Choroid plexus epithelial cell (primary cell): ENCODE measurements around the gene TMEM88.

Experiments used
- DNase-seq: peaks from one replicate; pipeline ENCODE4 v3.0.0-alpha.2; 2010; ENCODE audit warnings: low read depth
- H3K4me3 ChIP-seq: 2 replicates; pipeline ENCODE4 v1.5.1; 2011; ENCODE audit warnings: low read depth, mild to moderate bottlenecking, control low read depth, low read length, moderate library complexity
- CTCF ChIP-seq: conservative IDR thresholded peaks from 2 replicates; pipeline ENCODE4 v1.5.1; 2011; ENCODE audit warnings: low read depth, mild to moderate bottlenecking, control low read depth, inconsistent platforms, low read length, moderate library complexity

Gene TMEM88

GRCh38 chr17:7888184-7888920 is 33.5 kb downstream of the TMEM88 start, which contains the start of gene CHD3:
CHD3 (plus strand) TSS chr17:7888789; CDS start chr17:7889001, 212 bp downstream.
- DNase-seq = peak; percentile 50
- no peak for TF ChIP-seq CTCF
- H3K4me3 ChIP-seq = peak within 1 kb of the TSS; percentile 58

GRCh38 chr17:7889166-7889955 is 34.5 kb downstream of the TMEM88 start:
- peak; percentile 84 for DNase-seq
- no peak overlapping the region for H3K4me3 ChIP-seq
- TF ChIP-seq CTCF = peak; percentile 41

- DNase-seq = no peak
Measured at GRCh38 chr17:7893187-7893880, 38.5 kb downstream of the TMEM88 start.

GRCh38 chr17:7894226-7894625 is 39.4 kb downstream of the TMEM88 start:
- DNase-seq = no peak
- TF ChIP-seq CTCF = no peak
- H3K4me3 ChIP-seq = no peak overlapping the region

More at GRCh38 chr17:7893187-7893880, 38.5 kb downstream of the TMEM88 start:
- no peak overlapping the region for H3K4me3 ChIP-seq
- TF ChIP-seq CTCF = no peak

GRCh38 chr17:7894866-7895265 is 40.0 kb downstream of the TMEM88 start:
- H3K4me3 ChIP-seq = no peak overlapping the region
- no peak for DNase-seq
- TF ChIP-seq CTCF = no peak

- no peak for TF ChIP-seq CTCF
- DNase-seq = no peak
Measured at GRCh38 chr17:7897090-7897489, 42.2 kb downstream of the TMEM88 start.

More at GRCh38 chr17:7897090-7897489, 42.2 kb downstream of the TMEM88 start:
- H3K4me3 ChIP-seq = no peak overlapping the region
